VCaP (cell line): ENCODE data around the gene GSAP.

Experiments used
- H3K27ac ChIP-seq: fragments of 450-650 bp; 2 replicates; pipeline ENCODE4 v1.5.1; 2017
- TF ChIP-seq, protein P1 (sequence below): fragments of 450-650 bp; conservative IDR thresholded peaks from 2 replicates; pipeline ENCODE4 v1.5.1; 2017; ENCODE audit warnings: mild to moderate bottlenecking, moderate library complexity

The GSAP gene

DNA sequence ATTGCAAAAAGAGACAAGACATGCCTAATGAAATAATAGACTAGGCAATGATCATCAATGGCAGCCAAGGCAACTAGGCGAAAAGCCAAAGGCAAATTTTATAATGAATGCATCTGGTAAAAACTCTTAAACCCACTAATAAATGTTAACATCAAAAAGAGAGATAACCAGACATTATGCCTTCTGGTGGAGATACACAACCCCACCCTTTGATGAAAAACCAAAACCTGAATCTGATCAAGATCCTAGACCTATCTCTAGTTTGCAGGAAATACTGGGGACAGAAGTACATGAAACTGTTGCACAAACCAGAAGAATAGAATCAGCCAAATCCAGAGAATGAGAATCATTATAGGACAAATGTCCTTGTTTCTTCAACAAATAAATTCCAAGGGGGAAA lies 22.0 kb upstream of the GSAP start:
- H3K27ac ChIP-seq = no peak overlapping the region
- TF ChIP-seq, protein P1, sequence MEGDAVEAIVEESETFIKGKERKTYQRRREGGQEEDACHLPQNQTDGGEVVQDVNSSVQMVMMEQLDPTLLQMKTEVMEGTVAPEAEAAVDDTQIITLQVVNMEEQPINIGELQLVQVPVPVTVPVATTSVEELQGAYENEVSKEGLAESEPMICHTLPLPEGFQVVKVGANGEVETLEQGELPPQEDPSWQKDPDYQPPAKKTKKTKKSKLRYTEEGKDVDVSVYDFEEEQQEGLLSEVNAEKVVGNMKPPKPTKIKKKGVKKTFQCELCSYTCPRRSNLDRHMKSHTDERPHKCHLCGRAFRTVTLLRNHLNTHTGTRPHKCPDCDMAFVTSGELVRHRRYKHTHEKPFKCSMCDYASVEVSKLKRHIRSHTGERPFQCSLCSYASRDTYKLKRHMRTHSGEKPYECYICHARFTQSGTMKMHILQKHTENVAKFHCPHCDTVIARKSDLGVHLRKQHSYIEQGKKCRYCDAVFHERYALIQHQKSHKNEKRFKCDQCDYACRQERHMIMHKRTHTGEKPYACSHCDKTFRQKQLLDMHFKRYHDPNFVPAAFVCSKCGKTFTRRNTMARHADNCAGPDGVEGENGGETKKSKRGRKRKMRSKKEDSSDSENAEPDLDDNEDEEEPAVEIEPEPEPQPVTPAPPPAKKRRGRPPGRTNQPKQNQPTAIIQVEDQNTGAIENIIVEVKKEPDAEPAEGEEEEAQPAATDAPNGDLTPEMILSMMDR = no peak

DNA sequence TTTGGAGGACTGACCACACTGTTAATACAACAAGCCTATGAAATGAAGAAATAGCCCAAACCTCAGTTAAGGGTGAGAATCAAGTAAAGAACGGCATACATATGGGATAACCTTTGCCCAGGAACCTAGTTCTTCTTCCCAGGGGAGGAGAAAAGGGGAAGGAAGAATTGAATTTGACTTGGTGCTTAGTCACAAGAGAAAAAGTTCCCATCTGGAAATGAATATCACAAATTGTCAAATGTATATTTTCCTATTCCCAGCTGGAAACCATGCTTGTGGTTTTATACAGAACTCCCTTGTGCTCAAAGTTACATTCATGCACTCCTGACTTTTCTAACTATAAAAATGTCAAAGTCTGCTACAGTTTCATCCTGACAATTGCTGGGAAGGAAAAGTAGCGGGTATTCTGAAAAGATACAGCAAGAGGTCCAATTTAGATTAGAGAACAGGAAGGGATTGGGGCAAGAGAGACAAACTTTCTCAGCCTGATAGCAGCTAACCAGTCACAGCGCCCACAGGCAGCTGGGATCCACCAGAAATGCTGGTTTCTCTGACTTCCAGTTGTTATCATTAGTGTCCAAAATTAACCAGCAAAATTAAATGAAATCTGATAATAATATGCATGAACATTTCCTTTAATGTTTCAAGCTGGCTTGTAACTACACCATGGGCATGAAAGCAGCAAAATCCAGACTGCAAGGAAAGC lies 18.6 kb upstream of the GSAP start:
- TF ChIP-seq, protein P1 = no peak
- no peak overlapping the region for H3K27ac ChIP-seq

DNA sequence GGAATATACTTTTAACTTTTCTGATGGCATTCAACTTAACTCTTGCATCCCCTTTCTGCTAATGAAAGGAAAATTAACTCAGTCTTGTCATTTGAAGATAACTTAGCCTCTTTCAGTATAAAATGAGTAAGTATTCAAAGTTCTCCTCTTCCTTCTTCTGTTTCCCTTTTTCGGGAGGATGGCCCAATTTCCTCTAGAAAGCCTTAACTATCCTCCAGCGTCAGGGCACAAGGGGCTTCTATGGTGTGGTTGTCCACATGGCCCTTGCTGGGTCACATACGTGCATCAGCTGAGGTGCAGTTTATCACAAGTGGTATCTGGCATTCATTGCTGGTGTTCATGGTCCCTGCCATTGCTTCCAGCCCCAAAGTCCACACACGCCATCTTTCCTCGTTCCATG lies 17.8 kb upstream of the GSAP start:
- no peak overlapping the region for H3K27ac ChIP-seq
- TF ChIP-seq, protein P1 = no peak

DNA sequence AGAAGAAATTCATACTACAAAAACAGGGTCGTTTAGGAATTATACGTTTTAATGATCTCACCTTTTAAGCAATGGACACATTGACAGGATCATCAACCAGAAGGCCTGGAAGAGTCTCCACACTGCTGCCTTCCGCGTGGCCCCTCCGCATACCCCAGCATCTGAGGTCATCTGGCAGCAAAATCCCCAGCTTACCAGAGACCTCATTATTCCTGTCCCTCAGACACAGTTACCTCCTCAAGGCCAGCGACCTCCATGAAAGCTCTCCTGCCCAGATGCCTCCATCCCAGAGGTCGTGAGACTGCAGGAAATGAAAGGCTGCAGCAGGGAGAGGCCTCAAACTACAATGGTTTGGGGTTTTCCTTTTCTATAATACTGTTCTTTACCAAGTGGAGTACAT lies 14.8 kb upstream of the GSAP start:
- H3K27ac ChIP-seq = no peak overlapping the region
- TF ChIP-seq, protein P1 = no peak

DNA sequence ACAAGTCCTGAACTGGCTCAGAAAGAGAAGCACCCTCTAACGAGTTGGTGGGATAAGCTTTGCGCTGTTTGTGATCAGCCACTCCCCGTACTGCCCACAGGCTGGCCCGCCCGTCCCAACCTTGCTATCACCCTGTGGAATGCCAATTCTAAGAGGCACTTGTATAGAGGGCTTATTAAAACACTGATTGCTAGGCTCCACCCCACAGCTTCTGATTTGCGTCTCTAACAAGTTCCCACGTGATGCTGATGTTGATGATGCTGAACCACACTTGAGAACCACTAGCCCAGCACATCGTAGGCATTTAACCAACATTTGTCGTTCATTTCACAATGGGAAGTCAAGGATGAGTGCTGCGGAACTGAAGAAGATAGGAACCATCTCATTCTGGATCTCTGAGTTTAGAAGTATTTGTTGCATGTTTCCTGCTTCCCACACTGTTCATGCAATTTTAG lies 12.7 kb upstream of the GSAP start:
- H3K27ac ChIP-seq = no peak overlapping the region
- TF ChIP-seq, protein P1 = no peak

DNA sequence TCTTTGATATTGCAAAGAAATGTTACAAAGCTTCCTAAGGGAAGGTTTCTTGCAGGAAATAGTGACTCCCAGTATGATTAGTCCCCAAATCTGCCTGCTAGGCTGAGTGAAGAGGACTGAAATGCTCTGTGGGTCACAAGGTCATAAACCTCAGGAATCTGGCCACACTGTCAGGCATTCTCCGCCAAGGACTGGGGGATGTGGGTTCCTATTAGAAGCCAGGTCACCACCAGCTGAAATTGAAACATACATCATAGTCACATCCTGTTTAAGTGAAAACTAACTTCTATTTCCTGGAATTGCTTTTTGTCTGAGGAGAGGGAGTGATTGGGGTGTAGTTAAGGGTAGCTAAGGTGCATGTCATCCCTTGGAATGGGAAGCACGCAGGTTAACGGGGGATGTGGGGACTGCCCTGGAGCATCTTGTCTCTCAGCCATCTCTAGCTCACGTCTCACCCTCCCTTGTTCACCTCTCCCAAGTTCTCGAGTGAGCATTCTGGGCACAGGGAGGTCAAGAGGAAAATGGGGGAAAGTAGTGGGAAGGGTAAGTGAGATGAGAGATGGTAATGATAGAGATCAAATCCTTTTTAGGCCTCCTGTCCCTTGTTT lies 12.0 kb upstream of the GSAP start:
- TF ChIP-seq, protein P1 = no peak
- H3K27ac ChIP-seq = no peak overlapping the region

DNA sequence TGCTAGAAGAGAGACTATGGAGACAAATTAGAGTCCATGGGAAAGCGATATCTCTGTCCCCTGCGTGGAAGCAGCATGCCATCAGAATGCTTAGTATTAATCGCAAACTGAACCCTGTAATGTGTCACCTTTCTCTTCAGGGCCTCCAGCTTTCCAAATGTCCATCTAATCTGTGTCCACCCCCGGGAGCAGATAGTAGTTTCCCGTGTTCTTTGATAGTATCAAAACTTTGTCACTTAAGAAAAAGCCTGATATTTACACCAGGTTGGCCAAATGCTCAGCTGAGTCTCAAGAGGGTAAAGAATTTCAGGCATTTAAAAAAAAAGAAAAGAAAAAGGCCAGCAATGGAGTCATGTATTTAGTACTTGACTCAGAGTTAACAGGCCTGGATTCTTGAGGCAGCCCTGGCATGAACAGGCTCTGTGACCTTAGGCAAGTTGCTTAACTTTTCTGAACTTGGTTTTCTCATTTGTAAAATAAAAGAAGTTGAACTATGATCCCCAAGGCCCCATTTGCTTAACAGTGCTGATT lies 10.4 kb upstream of the GSAP start:
- no peak overlapping the region for H3K27ac ChIP-seq
- TF ChIP-seq, protein P1 = no peak
